WTC11 (cell line): ENCODE data around the gene SORL1. TPM values are rescaled to one million over a fixed set of nuclear protein-coding genes. Genes with fewer than 3 reads are reported as not detected.

Source experiments
- ATAC-seq: fragments of 200-7000 bp; cut with Tn5 transposase; 2 replicates; pipeline ENCODE4 v1.10.0; 2021; ENCODE audit warnings: mild to moderate bottlenecking, moderate library complexity
- CTCF ChIA-PET: fragments of 300-600 bp; sonication (Branson Sonifier 250); formaldehyde crosslinking; loops from one replicate; lab custom pipeline; 2021; ENCODE audit warnings: antibody characterized with exemption; lab: Charles Lee
- POLR2A ChIA-PET: fragments of 350-600 bp; sonication (Branson Sonifier 250); formaldehyde crosslinking; loops from one replicate; lab custom pipeline; 2021; ENCODE audit warnings: antibody characterized with exemption; lab: Charles Lee
- DNase-seq: peaks from one replicate; pipeline ENCODE4 v3.0.0; 2021; ENCODE audit warnings: low spot score
- H3K27ac Mint-ChIP-seq: 2 replicates; pipeline ENCODE4 v1.8.0; 2021; ENCODE audit warnings: mixed read lengths
- H3K27me3 Mint-ChIP-seq: 2 replicates; pipeline ENCODE4 v1.8.0; 2021; ENCODE audit warnings: low read depth, mild to moderate bottlenecking, moderate library complexity, mixed read lengths
- H3K36me3 Mint-ChIP-seq: 2 replicates; pipeline ENCODE4 v1.8.0; 2021; ENCODE audit warnings: mixed read lengths
- H3K4me1 Mint-ChIP-seq: 2 replicates; pipeline ENCODE4 v1.8.0; 2022; ENCODE audit warnings: mixed read lengths
- H3K4me3 Mint-ChIP-seq: 2 replicates; pipeline ENCODE4 v1.8.0; 2021; ENCODE audit warnings: mild to moderate bottlenecking, moderate library complexity, mixed read lengths
- H3K9me3 Mint-ChIP-seq: 2 replicates; pipeline ENCODE4 v1.8.0; 2021; ENCODE audit warnings: mixed read lengths
- CBFB ChIP-seq: sonication (generic); formaldehyde crosslinking; IDR thresholded peaks from 2 replicates; pipeline ENCODE4 v1.8.1; 2022; ENCODE audit warnings: mild to moderate bottlenecking, low read depth, missing genetic modification reagents
- ELF4 ChIP-seq: sonication (generic); formaldehyde crosslinking; IDR thresholded peaks from 2 replicates; pipeline ENCODE4 v1.8.1; 2022; ENCODE audit warnings: low read depth, mild to moderate bottlenecking, moderate library complexity, missing genetic modification reagents
- ESRRA ChIP-seq: sonication (generic); formaldehyde crosslinking; IDR thresholded peaks from 2 replicates; pipeline ENCODE4 v1.8.1; 2022; ENCODE audit warnings: mild to moderate bottlenecking, missing genetic modification reagents, borderline replicate concordance
- FOXJ3 ChIP-seq: sonication (generic); formaldehyde crosslinking; IDR thresholded peaks from 2 replicates; pipeline ENCODE4 v1.9.0; 2021; ENCODE audit warnings: missing genetic modification reagents, mild to moderate bottlenecking, borderline replicate concordance
- HMGXB4 ChIP-seq: sonication (generic); formaldehyde crosslinking; IDR thresholded peaks from 2 replicates; pipeline ENCODE4 v1.8.1; 2023; ENCODE audit warnings: mild to moderate bottlenecking, moderate library complexity, missing genetic modification reagents
- JAZF1 ChIP-seq: fragments of 250-450 bp; sonication (Bioruptor Pico); IDR thresholded peaks from 2 replicates; pipeline ENCODE4 v1.9.0; 2021; ENCODE audit warnings: moderate library complexity, mild to moderate bottlenecking, inconsistent platforms
- KAT7 ChIP-seq: sonication (generic); formaldehyde crosslinking; IDR thresholded peaks from 2 replicates; pipeline ENCODE4 v1.8.1; 2023; ENCODE audit warnings: missing genetic modification reagents, mild to moderate bottlenecking, borderline replicate concordance
- RORB ChIP-seq: fragments of 250-450 bp; sonication (Bioruptor Pico); IDR thresholded peaks from 2 replicates; pipeline ENCODE4 v1.9.0; 2021; ENCODE audit warnings: mild to moderate bottlenecking
- ZNF416 ChIP-seq: fragments of 250-450 bp; sonication (Bioruptor Pico); IDR thresholded peaks from 2 replicates; pipeline ENCODE4 v1.9.0; 2021; ENCODE audit warnings: mild to moderate bottlenecking, inconsistent platforms
- ZNF512 ChIP-seq: sonication (generic); formaldehyde crosslinking; IDR thresholded peaks from 2 replicates; pipeline ENCODE4 v1.8.1; 2022; ENCODE audit warnings: missing genetic modification reagents, borderline replicate concordance
- ZNF532 ChIP-seq: fragments of 250-450 bp; sonication (Bioruptor Pico); IDR thresholded peaks from 2 replicates; pipeline ENCODE4 v1.9.0; 2021; ENCODE audit warnings: mild to moderate bottlenecking, borderline replicate concordance
- total RNA-seq: library from RNA; stranded (reverse); gene quantifications from 3 replicates; pipeline ENCODE4 v1.2.3, GENCODE V29; 2021
- TF ChIP-seq, protein P1 (sequence below): sonication (generic); formaldehyde crosslinking; IDR thresholded peaks from 2 replicates; pipeline ENCODE4 v1.8.1; 2023; ENCODE audit warnings: mild to moderate bottlenecking, missing genetic modification reagents, moderate library complexity
- TF ChIP-seq, protein P2 (sequence below): sonication (generic); formaldehyde crosslinking; IDR thresholded peaks from 2 replicates; pipeline ENCODE4 v1.8.0; 2022; ENCODE audit warnings: mild to moderate bottlenecking, missing genetic modification reagents
- TF ChIP-seq, protein P3 (sequence below): sonication (generic); formaldehyde crosslinking; IDR thresholded peaks from 2 replicates; pipeline ENCODE4 v1.8.0; 2022; ENCODE audit warnings: missing genetic modification reagents

SORL1 gene
- total RNA-seq, 1 experiment from 2014 or later: 87.1 TPM

- CTCF ChIA-PET: no interaction called here
- no peaks in the 10 kb centered on the region for H3K4me1 Mint-ChIP-seq
Measured at GRCh38 chr11:121514432-121515334, 62.6 kb downstream of the SORL1 start.

DNA sequence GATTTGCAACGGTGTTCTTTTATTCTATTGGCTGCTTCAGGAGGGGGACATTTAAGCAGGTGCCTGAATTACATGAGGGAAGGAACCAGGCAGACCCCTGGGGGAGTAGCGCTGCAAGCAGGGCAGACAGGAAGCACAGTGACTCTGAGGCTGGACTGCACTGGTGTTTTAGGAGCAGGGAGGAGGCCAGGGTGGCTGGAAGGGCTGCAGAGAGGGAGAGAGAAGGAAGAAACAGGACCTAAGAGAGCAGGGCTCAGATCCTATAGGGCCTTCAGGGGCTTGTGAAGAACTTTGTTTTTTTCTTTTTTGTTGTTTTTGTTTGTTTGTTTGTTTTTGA is 63.2 kb downstream of the SORL1 start:
- CTCF ChIA-PET: no interaction called here
- no peak overlapping the region for H3K4me3 Mint-ChIP-seq
- no peaks in the 10 kb centered on the region for H3K4me1 Mint-ChIP-seq
- no peaks in the 10 kb centered on the region for H3K27me3 Mint-ChIP-seq
- POLR2A ChIA-PET: no interaction called here
- no peak for DNase-seq
- H3K27ac Mint-ChIP-seq: no peak overlapping the region
- ATAC-seq: no peak
- peaks cover 49% of the 10 kb centered on the region for H3K36me3 Mint-ChIP-seq
- H3K9me3 Mint-ChIP-seq: no peaks in the 10 kb centered on the region
- TF ChIP-seq KAT7 (CRISPR knock-in tag) (no peak), RORB (CRISPR knock-in tag) (no peak), FOXJ3 (CRISPR knock-in tag) (no peak), HMGXB4 (no peak), ZNF416 (CRISPR knock-in tag) (no peak), JAZF1 (no peak), ESRRA (CRISPR knock-in tag) (no peak), ZNF512 (no peak), CBFB (CRISPR knock-in tag) (no peak), ELF4 (CRISPR knock-in tag) (no peak)
- TF ChIP-seq, protein P1, sequence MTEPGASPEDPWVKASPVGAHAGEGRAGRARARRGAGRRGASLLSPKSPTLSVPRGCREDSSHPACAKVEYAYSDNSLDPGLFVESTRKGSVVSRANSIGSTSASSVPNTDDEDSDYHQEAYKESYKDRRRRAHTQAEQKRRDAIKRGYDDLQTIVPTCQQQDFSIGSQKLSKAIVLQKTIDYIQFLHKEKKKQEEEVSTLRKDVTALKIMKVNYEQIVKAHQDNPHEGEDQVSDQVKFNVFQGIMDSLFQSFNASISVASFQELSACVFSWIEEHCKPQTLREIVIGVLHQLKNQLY (CRISPR knock-in tag): no peak
- TF ChIP-seq, protein P2, sequence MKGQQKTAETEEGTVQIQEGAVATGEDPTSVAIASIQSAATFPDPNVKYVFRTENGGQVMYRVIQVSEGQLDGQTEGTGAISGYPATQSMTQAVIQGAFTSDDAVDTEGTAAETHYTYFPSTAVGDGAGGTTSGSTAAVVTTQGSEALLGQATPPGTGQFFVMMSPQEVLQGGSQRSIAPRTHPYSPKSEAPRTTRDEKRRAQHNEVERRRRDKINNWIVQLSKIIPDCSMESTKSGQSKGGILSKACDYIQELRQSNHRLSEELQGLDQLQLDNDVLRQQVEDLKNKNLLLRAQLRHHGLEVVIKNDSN (CRISPR knock-in tag): no peak
- TF ChIP-seq, protein P3, sequence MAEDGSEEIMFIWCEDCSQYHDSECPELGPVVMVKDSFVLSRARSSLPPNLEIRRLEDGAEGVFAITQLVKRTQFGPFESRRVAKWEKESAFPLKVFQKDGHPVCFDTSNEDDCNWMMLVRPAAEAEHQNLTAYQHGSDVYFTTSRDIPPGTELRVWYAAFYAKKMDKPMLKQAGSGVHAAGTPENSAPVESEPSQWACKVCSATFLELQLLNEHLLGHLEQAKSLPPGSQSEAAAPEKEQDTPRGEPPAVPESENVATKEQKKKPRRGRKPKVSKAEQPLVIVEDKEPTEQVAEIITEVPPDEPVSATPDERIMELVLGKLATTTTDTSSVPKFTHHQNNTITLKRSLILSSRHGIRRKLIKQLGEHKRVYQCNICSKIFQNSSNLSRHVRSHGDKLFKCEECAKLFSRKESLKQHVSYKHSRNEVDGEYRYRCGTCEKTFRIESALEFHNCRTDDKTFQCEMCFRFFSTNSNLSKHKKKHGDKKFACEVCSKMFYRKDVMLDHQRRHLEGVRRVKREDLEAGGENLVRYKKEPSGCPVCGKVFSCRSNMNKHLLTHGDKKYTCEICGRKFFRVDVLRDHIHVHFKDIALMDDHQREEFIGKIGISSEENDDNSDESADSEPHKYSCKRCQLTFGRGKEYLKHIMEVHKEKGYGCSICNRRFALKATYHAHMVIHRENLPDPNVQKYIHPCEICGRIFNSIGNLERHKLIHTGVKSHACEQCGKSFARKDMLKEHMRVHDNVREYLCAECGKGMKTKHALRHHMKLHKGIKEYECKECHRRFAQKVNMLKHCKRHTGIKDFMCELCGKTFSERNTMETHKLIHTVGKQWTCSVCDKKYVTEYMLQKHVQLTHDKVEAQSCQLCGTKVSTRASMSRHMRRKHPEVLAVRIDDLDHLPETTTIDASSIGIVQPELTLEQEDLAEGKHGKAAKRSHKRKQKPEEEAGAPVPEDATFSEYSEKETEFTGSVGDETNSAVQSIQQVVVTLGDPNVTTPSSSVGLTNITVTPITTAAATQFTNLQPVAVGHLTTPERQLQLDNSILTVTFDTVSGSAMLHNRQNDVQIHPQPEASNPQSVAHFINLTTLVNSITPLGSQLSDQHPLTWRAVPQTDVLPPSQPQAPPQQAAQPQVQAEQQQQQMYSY (CRISPR knock-in tag): no peak

More at GRCh38 chr11:121514432-121515334, 62.6 kb downstream of the SORL1 start:
- TF ChIP-seq ZNF532 (CRISPR knock-in tag): no peak
- no peak for DNase-seq
- Mint-ChIP-seq H3K27ac (0 out of 2 replicates have a peak overlapping the region, but pooled peaks have one; percentile 32), H3K36me3 (peaks cover 51% of the 10 kb centered on the region), H3K27me3 (no peaks in the 10 kb centered on the region), H3K4me3 (no peak overlapping the region), H3K9me3 (no peaks in the 10 kb centered on the region)
- ATAC-seq: no peak; the same call in 1 of the 2 replicates
- POLR2A ChIA-PET: interaction anchor here (0.6 kb wide), 1 partner anchor 28 kb away, joined by 8 read pairs; no protein-coding TSS in a partner anchor
